IMR-90 (cell line): ENCODE measurements around the gene BOD1L1. TPM values are rescaled to one million over a fixed set of nuclear protein-coding genes. Genes with fewer than 3 reads are reported as not detected.

Experiments used
- ATAC-seq: fragments of 200-7000 bp; cut with Tn5 transposase; 2 replicates; pipeline ENCODE4 v1.9.1; 2020; ENCODE audit warnings: low read depth, mild to moderate bottlenecking, moderate library complexity
- BruUV-seq: library from RNA; stranded (reverse); fragments of 400-500 nt; replicated peaks from 2 replicates; lab custom pipeline; 2021; lab: Mats Ljungman, UMichigan
- CTCF ChIA-PET: fragments of 300-600 bp; formaldehyde crosslinking; extraction: SDS; loops from one replicate; lab custom pipeline; 2021; ENCODE audit warnings: antibody characterized with exemption; lab: Yijun Ruan, JAX
- POLR2A ChIA-PET: fragments of 300-600 bp; sonication (Branson Sonifier 250); formaldehyde crosslinking; loops from one replicate; lab custom pipeline; 2022; ENCODE audit warnings: antibody characterized with exemption; ENCODE audit not compliant: unreplicated experiment; lab: Charles Lee
- DNase-seq: peaks from one replicate; pipeline ENCODE4 v3.0.0; 2013
- H2AFZ ChIP-seq: replicated peaks from 2 replicates; pipeline ENCODE3; 2013; ENCODE audit warnings: low read length, mild to moderate bottlenecking; ENCODE audit not compliant: poor library complexity
- H2AK5ac ChIP-seq: 2 replicates; pipeline ENCODE4 v1.6.1; 2013; ENCODE audit warnings: low read depth, low read length, inconsistent platforms
- H2AK9ac ChIP-seq: replicated peaks from 2 replicates; pipeline ENCODE3; 2013; ENCODE audit warnings: mild to moderate bottlenecking, low read depth, low read length, moderate library complexity; ENCODE audit not compliant: poor library complexity
- H2BK120ac ChIP-seq: 2 replicates; pipeline ENCODE4 v1.6.1; 2013; ENCODE audit warnings: low read depth, low read length, inconsistent platforms
- H2BK15ac ChIP-seq: 3 replicates; pipeline ENCODE4 v1.6.1; 2013; ENCODE audit warnings: low read depth, low read length, inconsistent platforms
- H2BK20ac ChIP-seq: 2 replicates; pipeline ENCODE4 v1.6.1; 2013; ENCODE audit warnings: low read depth, mild to moderate bottlenecking, inconsistent platforms, low read length, moderate library complexity
- H2BK5ac ChIP-seq: 2 replicates; pipeline ENCODE4 v1.6.1; 2013; ENCODE audit warnings: mild to moderate bottlenecking, low read depth, low read length, inconsistent platforms; ENCODE audit not compliant: poor library complexity, severe bottlenecking
- H3K14ac ChIP-seq: replicated peaks from 2 replicates; pipeline ENCODE4 v1.6.1; 2013; ENCODE audit warnings: low read depth, low read length, inconsistent platforms
- H3K18ac ChIP-seq: 2 replicates; pipeline ENCODE4 v1.6.1; 2013; ENCODE audit warnings: low read depth, low read length, control low read depth
- H3K23ac ChIP-seq: 2 replicates; pipeline ENCODE4 v1.6.1; 2013; ENCODE audit warnings: low read depth, low read length, inconsistent platforms
- H3K27ac ChIP-seq: 2 replicates; pipeline ENCODE4 v1.5.1; 2013; ENCODE audit warnings: mild to moderate bottlenecking, control low read depth, low read length; ENCODE audit not compliant: insufficient read depth
- H3K27me3 ChIP-seq: 2 replicates; pipeline ENCODE4 v1.6.1; 2013; ENCODE audit warnings: low read length; ENCODE audit not compliant: control insufficient read depth, insufficient read depth
- H3K36me3 ChIP-seq: 2 replicates; pipeline ENCODE4 v1.6.1; 2013; ENCODE audit warnings: low read length, mixed read lengths; ENCODE audit not compliant: control insufficient read depth, insufficient read depth
- H3K4ac ChIP-seq: 2 replicates; pipeline ENCODE4 v1.6.1; 2013; ENCODE audit warnings: low read depth, low read length, inconsistent platforms
- H3K4me1 ChIP-seq: 2 replicates; pipeline ENCODE4 v1.6.1; 2013; ENCODE audit warnings: low read length, mixed read lengths; ENCODE audit not compliant: control insufficient read depth, insufficient read depth
- H3K4me2 ChIP-seq: 2 replicates; pipeline ENCODE4 v1.6.1; 2013; ENCODE audit warnings: low read depth, mild to moderate bottlenecking, control low read depth, low read length, moderate library complexity
- H3K4me3 ChIP-seq: 2 replicates; pipeline ENCODE4 v1.5.1; 2013; ENCODE audit warnings: low read depth, mild to moderate bottlenecking, control low read depth, low read length, moderate library complexity; ENCODE audit not compliant: insufficient read depth
- H3K56ac ChIP-seq: 2 replicates; pipeline ENCODE4 v1.6.1; 2013; ENCODE audit warnings: low read length, inconsistent platforms; ENCODE audit not compliant: insufficient read depth; ENCODE audit errors: extremely low read depth
- H3K79me1 ChIP-seq, 2 experiments: 2 replicates each; pipeline ENCODE4 v1.6.1; 2013; ENCODE audit warnings: low read length in 2 of 2, inconsistent platforms in 1 of 2, low read depth in 1 of 2
- H3K9ac ChIP-seq: 2 replicates; pipeline ENCODE4 v1.6.1; 2013; ENCODE audit warnings: low read depth, low read length, control low read depth
- H3K9me1 ChIP-seq: 2 replicates; pipeline ENCODE4 v1.6.1; 2013; ENCODE audit warnings: low read length, inconsistent platforms; ENCODE audit not compliant: insufficient read depth
- H3K9me3 ChIP-seq: 2 replicates; pipeline ENCODE4 v1.6.1; 2013; ENCODE audit warnings: low read length; ENCODE audit not compliant: control insufficient read depth, insufficient read depth
- H4K20me1 ChIP-seq: 2 replicates; pipeline ENCODE4 v1.6.1; 2013; ENCODE audit warnings: low read length, inconsistent platforms; ENCODE audit not compliant: insufficient read depth
- H4K5ac ChIP-seq: 2 replicates; pipeline ENCODE4 v1.6.1; 2013; ENCODE audit warnings: mild to moderate bottlenecking, low read depth, low read length, control low read depth
- H4K8ac ChIP-seq, 2 experiments: 2 replicates each; pipeline ENCODE4 v1.6.1; 2013; ENCODE audit warnings: low read depth in 2 of 2, low read length in 2 of 2, control low read depth in 1 of 2, inconsistent platforms in 1 of 2
- H4K91ac ChIP-seq: 2 replicates; pipeline ENCODE4 v1.6.1; 2013; ENCODE audit warnings: low read depth, low read length, inconsistent platforms; ENCODE audit not compliant: insufficient read depth
- BHLHE40 ChIP-seq: fragments of 150-350 bp; IDR thresholded peaks from 2 replicates; pipeline ENCODE4 v1.6.1; 2016; ENCODE audit warnings: mild to moderate bottlenecking, low read depth, low read length
- CEBPB ChIP-seq: IDR thresholded peaks from 2 replicates; pipeline ENCODE4 v1.6.1; 2012; ENCODE audit warnings: low read depth, low read length, improper control_type of control experiment
- CHD1 ChIP-seq: IDR thresholded peaks from 2 replicates; pipeline ENCODE4 v1.6.1; 2012; ENCODE audit warnings: low read depth, low read length, improper control_type of control experiment
- FOS ChIP-seq: fragments of 150-350 bp; IDR thresholded peaks from 2 replicates; pipeline ENCODE4 v1.6.1; 2016; ENCODE audit warnings: low read depth, low read length
- MAFK ChIP-seq: IDR thresholded peaks from 2 replicates; pipeline ENCODE4 v1.6.1; 2012; ENCODE audit warnings: low read depth, low read length, improper control_type of control experiment
- MAZ ChIP-seq: IDR thresholded peaks from 2 replicates; pipeline ENCODE4 v1.6.1; 2012; ENCODE audit warnings: low read depth, mild to moderate bottlenecking, low read length, improper control_type of control experiment, moderate library complexity, borderline replicate concordance
- MXI1 ChIP-seq: IDR thresholded peaks from 2 replicates; pipeline ENCODE4 v1.6.1; 2012; ENCODE audit warnings: low read depth, mild to moderate bottlenecking, low read length, moderate library complexity, borderline replicate concordance
- NFE2L2 ChIP-seq: fragments of 150-350 bp; IDR thresholded peaks from 2 replicates; pipeline ENCODE4 v1.6.1; 2016; ENCODE audit warnings: low read depth, mild to moderate bottlenecking, low read length
- POLR2A ChIP-seq: IDR thresholded peaks from 2 replicates; pipeline ENCODE4 v1.6.1; 2012; ENCODE audit warnings: mild to moderate bottlenecking, low read depth, low read length
- RAD21 ChIP-seq: IDR thresholded peaks from 2 replicates; pipeline ENCODE4 v1.6.1; 2012; ENCODE audit warnings: low read length, improper control_type of control experiment
- RCOR1 ChIP-seq: IDR thresholded peaks from 2 replicates; pipeline ENCODE4 v1.6.1; 2012; ENCODE audit warnings: mild to moderate bottlenecking, low read length, improper control_type of control experiment; ENCODE audit not compliant: insufficient replicate concordance
- RFX5 ChIP-seq: IDR thresholded peaks from 2 replicates; pipeline ENCODE4 v1.8.0; 2012; ENCODE audit warnings: low read depth, mild to moderate bottlenecking, low read length, moderate library complexity
- SMC3 ChIP-seq: fragments of 150-350 bp; IDR thresholded peaks from 2 replicates; pipeline ENCODE4 v1.6.1; 2016; ENCODE audit warnings: low read depth, mild to moderate bottlenecking, antibody characterized with exemption, low read length, moderate library complexity
- dilution Hi-C: fragments of 300-500 bp; cut with HindIII; formaldehyde crosslinking; loops from one replicate; pipeline ENCODE4 v1.14.3; 2018; ENCODE audit warnings: low sequenced_read_pairs; ENCODE audit not compliant: unreplicated experiment
- in situ Hi-C: fragments of 300-500 bp; cut with MboI; formaldehyde crosslinking; loops from 3 replicates; pipeline ENCODE4 v1.14.3; 2019; ENCODE audit warnings: low sequenced_read_pairs, inconsistent platforms, mixed read lengths
- intact Hi-C: fragments of 100-400 bp; cut with micrococcal nuclease; formaldehyde crosslinking; loops from 2 replicates; pipeline ENCODE4 v1.10.0; 2022
- polyA plus RNA-seq, 3 experiments: library from polyadenylated mRNA; depleted of rRNA; stranded (reverse); fragments of >200 nt; gene quantifications; 2 replicates each; pipeline ENCODE4 v1.2.3, GENCODE V29; 2012; ENCODE audit warnings: low replicate concordance in 1 of 3
- total RNA-seq: library from RNA; depleted of rRNA; stranded (reverse); fragments of >200 nt; gene quantifications from 2 replicates; pipeline ENCODE4 v1.2.3, GENCODE V29; 2012
- TF ChIP-seq, protein P1 (sequence below): conservative IDR thresholded peaks from 2 replicates; pipeline ENCODE4 v1.5.1; 2012; ENCODE audit warnings: mild to moderate bottlenecking, low read depth, low read length, improper control_type of control experiment
- TF ChIP-seq, protein P2 (sequence below): fragments of 150-350 bp; IDR thresholded peaks from 2 replicates; pipeline ENCODE4 v1.6.1; 2017; ENCODE audit warnings: mild to moderate bottlenecking, antibody characterized with exemption, low read length, low read depth
- TF ChIP-seq, protein P3 (sequence below): fragments of 150-350 bp; IDR thresholded peaks from 2 replicates; pipeline ENCODE4 v1.6.1; 2016; ENCODE audit warnings: low read depth, mild to moderate bottlenecking, low read length, moderate library complexity, borderline replicate concordance

BOD1L1 gene
- total and polyA plus RNA-seq, 2 of the 4 experiments (the other 2 are of a cell fraction), result 13.5 to 26.9 TPM

DNA sequence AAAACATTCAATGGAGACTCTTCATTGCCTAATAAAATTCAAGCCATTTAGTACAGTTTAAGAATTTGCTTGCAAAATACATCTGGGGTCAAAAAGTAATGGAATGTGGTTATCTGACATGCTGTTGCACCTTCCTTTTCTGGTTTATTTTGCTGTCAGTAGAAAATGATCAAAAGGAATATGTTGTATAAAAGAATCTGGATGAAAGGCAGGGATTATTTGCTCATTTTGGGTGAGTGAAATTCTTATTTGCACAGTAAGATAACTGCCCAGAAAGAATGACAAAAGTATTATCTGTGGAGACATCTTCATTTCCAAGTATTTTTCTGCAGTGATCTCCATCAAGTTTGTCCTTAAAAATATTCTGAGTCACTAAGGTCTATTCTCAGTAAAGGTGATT is 30.4 kb downstream of the BOD1L1 start:
- H3K36me3 ChIP-seq, result peaks cover 38% of the 10 kb centered on the region
- H2BK20ac ChIP-seq, result no peak overlapping the region
- ChIA-PET POLR2A (no interaction called here), CTCF (no interaction called here)
- ATAC-seq, result no peak
- H4K91ac ChIP-seq, result no peak overlapping the region
- no peak overlapping the region for H2BK15ac ChIP-seq
- no peak overlapping the region for H3K4ac ChIP-seq
- dilution Hi-C loops (no loop called here), intact Hi-C loops (no loop called here), in situ Hi-C loops (no loop called here)
- H4K20me1 ChIP-seq, result no peaks in the 10 kb centered on the region
- TF ChIP-seq CHD1, result no peak
- no peak for TF ChIP-seq POLR2A
- no peak for TF ChIP-seq MXI1
- no peak for TF ChIP-seq RAD21
- TF ChIP-seq, protein P1, sequence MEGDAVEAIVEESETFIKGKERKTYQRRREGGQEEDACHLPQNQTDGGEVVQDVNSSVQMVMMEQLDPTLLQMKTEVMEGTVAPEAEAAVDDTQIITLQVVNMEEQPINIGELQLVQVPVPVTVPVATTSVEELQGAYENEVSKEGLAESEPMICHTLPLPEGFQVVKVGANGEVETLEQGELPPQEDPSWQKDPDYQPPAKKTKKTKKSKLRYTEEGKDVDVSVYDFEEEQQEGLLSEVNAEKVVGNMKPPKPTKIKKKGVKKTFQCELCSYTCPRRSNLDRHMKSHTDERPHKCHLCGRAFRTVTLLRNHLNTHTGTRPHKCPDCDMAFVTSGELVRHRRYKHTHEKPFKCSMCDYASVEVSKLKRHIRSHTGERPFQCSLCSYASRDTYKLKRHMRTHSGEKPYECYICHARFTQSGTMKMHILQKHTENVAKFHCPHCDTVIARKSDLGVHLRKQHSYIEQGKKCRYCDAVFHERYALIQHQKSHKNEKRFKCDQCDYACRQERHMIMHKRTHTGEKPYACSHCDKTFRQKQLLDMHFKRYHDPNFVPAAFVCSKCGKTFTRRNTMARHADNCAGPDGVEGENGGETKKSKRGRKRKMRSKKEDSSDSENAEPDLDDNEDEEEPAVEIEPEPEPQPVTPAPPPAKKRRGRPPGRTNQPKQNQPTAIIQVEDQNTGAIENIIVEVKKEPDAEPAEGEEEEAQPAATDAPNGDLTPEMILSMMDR, result no peak
- TF ChIP-seq, protein P2, sequence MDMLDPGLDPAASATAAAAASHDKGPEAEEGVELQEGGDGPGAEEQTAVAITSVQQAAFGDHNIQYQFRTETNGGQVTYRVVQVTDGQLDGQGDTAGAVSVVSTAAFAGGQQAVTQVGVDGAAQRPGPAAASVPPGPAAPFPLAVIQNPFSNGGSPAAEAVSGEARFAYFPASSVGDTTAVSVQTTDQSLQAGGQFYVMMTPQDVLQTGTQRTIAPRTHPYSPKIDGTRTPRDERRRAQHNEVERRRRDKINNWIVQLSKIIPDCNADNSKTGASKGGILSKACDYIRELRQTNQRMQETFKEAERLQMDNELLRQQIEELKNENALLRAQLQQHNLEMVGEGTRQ, result no peak
- TF ChIP-seq, protein P3, sequence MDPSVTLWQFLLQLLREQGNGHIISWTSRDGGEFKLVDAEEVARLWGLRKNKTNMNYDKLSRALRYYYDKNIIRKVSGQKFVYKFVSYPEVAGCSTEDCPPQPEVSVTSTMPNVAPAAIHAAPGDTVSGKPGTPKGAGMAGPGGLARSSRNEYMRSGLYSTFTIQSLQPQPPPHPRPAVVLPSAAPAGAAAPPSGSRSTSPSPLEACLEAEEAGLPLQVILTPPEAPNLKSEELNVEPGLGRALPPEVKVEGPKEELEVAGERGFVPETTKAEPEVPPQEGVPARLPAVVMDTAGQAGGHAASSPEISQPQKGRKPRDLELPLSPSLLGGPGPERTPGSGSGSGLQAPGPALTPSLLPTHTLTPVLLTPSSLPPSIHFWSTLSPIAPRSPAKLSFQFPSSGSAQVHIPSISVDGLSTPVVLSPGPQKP, result no peak
- no peak for TF ChIP-seq CEBPB
- TF ChIP-seq MAZ, result no peak
- TF ChIP-seq RFX5, result no peak
- TF ChIP-seq NFE2L2, result no peak
- TF ChIP-seq BHLHE40, result no peak
- TF ChIP-seq RCOR1, result no peak
- no peak for TF ChIP-seq FOS
- TF ChIP-seq SMC3, result no peak
- TF ChIP-seq MAFK, result no peak
- no peak overlapping the region for H3K14ac ChIP-seq
- H3K4me1 ChIP-seq, result peaks cover 2% of the 10 kb centered on the region; the same call in 1 of the 2 replicates
- no peak overlapping the region for H3K27ac ChIP-seq
- no peak overlapping the region for H2AK5ac ChIP-seq
- no peak overlapping the region for H3K18ac ChIP-seq
- H3K4me2 ChIP-seq, result no peak overlapping the region
- no peaks in the 10 kb centered on the region for H3K27me3 ChIP-seq
- H3K23ac ChIP-seq, result no peak overlapping the region
- H2BK5ac ChIP-seq, result no peak overlapping the region
- H4K5ac ChIP-seq, result no peak overlapping the region
- no peak overlapping the region for H3K9ac ChIP-seq
- H2BK120ac ChIP-seq, result no peak overlapping the region
- no peak overlapping the region for H4K8ac ChIP-seq
- H3K9me1 ChIP-seq, result no peaks in the 10 kb centered on the region; the same call in 1 of the 2 replicates
- no TSS peak for BruUV-seq
- H3K4me3 ChIP-seq, result no peak overlapping the region
- DNase-seq, result no peak
- no peak overlapping the region for H2AK9ac ChIP-seq
- H3K79me1 ChIP-seq, result peaks cover 0 to 3% of the 10 kb centered on the region in 2 experiments; a peak in 1 of 4 replicates
- H2AFZ ChIP-seq, result no peak overlapping the region
- H3K9me3 ChIP-seq, result no peaks in the 10 kb centered on the region
- no peak overlapping the region for H3K56ac ChIP-seq
